Pancreas (tissue), 10 donors: Measurements from ENCODE around the gene CLEC4M. TPM values are rescaled to one million over a fixed set of nuclear protein-coding genes. Genes with fewer than 3 reads are reported as not detected.

Experiments used
- ATAC-seq, 4 donors: fragments of 200-7000 bp; cut with Tn5 transposase; one replicate each; pipeline versions ENCODE4 v1.8.0 to v1.9.1; 2020; ENCODE audit warnings: mild to moderate bottlenecking in 4 of 4, moderate library complexity in 4 of 4
- DNase-seq, 6 donors: peaks; one replicate each; pipeline ENCODE4 v3.0.0-alpha.2; 2020
- FAIRE-seq: peaks from 2 replicates; lab custom pipeline; 2012; peaks lifted over from hg19 to GRCh38; lab: Jason Lieb, UNC
- H3K27ac ChIP-seq, 4 donors: fragments of 200-600 bp; sonication (generic); 1 replicate in 3 of 4; 2 replicates in 1 of 4; pipeline versions ENCODE4 v1.5.0 to v1.8.0; 2020
- H3K27me3 ChIP-seq, 4 donors: fragments of 200-600 bp; one replicate each; pipeline ENCODE4 v1.8.0; 2021
- H3K36me3 ChIP-seq, 3 donors: fragments of 200-600 bp; sonication (generic) in 1 of 3; one replicate each; pipeline versions ENCODE4 v1.5.0 to v1.8.0; 2020 to 2021
- H3K4me1 ChIP-seq, 3 donors: fragments of 200-600 bp; one replicate each; pipeline ENCODE4 v1.8.0; 2021
- H3K4me3 ChIP-seq, 4 donors: fragments of 200-600 bp; sonication (generic) in 2 of 4; one replicate each; pipeline versions ENCODE4 v1.5.0 to v1.8.0; 2020 to 2021
- H3K9me3 ChIP-seq, 4 donors: fragments of 200-600 bp; one replicate each; pipeline ENCODE4 v1.8.0; 2021
- WGBS, 2 donors: extraction: QIAGEN DNeasy Blood & Tissue Kit; methylation state at CpG; one replicate each; pipeline ENCODE4 v1.1.7; 2013; 5-methylcytosine and 5-hydroxymethylcytosine counted together
- intact Hi-C, 3 donors: fragments of 100-400 bp; cut with DNase I; formaldehyde crosslinking; loops; one replicate each; pipeline versions ENCODE4 v1.11.1 to v1.14.2; 2022
- polyA plus RNA-seq, 2 donors: library from polyadenylated mRNA; stranded (reverse); fragments of 200-250 nt; gene quantifications; one replicate each; pipeline ENCODE4 v1.2.3, GENCODE V29; 2013
- total RNA-seq, 6 donors: library from RNA; stranded (reverse); fragmentation: NEBNext Ultra II Directional in 4 of 6; extraction: Animal tissue kit (Norgen Biotek cat#: 25700) in 4 of 6; gene quantifications; one replicate each; pipeline versions ENCODE4 v1.2.1 to v1.2.4, GENCODE V29; 2021 to 2023
- TF ChIP-seq, protein P1 (sequence below), 4 donors: fragments of 200-600 bp; sonication (generic) in 3 of 4; IDR thresholded peaks; one replicate each; pipeline versions ENCODE4 v1.5.0 to v1.8.0; 2021; ENCODE audit warnings: antibody characterized with exemption in 4 of 4
- donor health status: healthy with polysubstance abuse.
- donor health status: DM: no; HTN: no; CAD: no; lungs with moderate emphysema.
- donor health status: DM: no; HTN: no; CAD: no.
- donor health status: control.
- donor health status: control.
- donor health status: Bipolar disorder and iron deficiency.
- donor health status: DM: yes; HTN: yes; CAD: no.
- donor health status: DM: no; HTN: no; CAD: no.
- donor health status: DM: no; HTN: no; CAD: no.
- donor health status: DM: yes; HTN: yes; CAD: no.

Gene CLEC4M
- total and polyA plus RNA-seq, 8 donors = not detected

- WGBS, 2 donors = 26 to 51% methylated on average over 2 of the region's 2 CpGs
- DNase-seq (no peak), ATAC-seq (no peak), FAIRE-seq (no peak)
- Histone ChIP-seq H3K9me3 (no peaks in the 10 kb centered on the region), H3K27me3 (no peaks in the 10 kb centered on the region), H3K4me3 (no peak overlapping the region), H3K27ac (no peak overlapping the region), H3K36me3 (no peaks in the 10 kb centered on the region), H3K4me1 (no peaks in the 10 kb centered on the region)
- intact Hi-C loops = no loop called here
- TF ChIP-seq, protein P1, sequence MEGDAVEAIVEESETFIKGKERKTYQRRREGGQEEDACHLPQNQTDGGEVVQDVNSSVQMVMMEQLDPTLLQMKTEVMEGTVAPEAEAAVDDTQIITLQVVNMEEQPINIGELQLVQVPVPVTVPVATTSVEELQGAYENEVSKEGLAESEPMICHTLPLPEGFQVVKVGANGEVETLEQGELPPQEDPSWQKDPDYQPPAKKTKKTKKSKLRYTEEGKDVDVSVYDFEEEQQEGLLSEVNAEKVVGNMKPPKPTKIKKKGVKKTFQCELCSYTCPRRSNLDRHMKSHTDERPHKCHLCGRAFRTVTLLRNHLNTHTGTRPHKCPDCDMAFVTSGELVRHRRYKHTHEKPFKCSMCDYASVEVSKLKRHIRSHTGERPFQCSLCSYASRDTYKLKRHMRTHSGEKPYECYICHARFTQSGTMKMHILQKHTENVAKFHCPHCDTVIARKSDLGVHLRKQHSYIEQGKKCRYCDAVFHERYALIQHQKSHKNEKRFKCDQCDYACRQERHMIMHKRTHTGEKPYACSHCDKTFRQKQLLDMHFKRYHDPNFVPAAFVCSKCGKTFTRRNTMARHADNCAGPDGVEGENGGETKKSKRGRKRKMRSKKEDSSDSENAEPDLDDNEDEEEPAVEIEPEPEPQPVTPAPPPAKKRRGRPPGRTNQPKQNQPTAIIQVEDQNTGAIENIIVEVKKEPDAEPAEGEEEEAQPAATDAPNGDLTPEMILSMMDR (IDR thresholded peaks at IDR 0.05) = no peak
These were observed 23.8 kb upstream of the CLEC4M start for GRCh38 chr19:7739211-7739755.

GRCh38 chr19:7739801-7740681 is 23.0 kb upstream of the CLEC4M start:
- no peaks in the 10 kb centered on the region for H3K36me3 ChIP-seq
- no peak overlapping the region for H3K4me3 ChIP-seq
- TF ChIP-seq, protein P1 (IDR thresholded peaks at IDR 0.05) = no peak
- no peak overlapping the region for H3K27ac ChIP-seq
- FAIRE-seq (no peak), ATAC-seq (no peak), DNase-seq (no peak)
- whole genome bisulfite sequencing, 2 donors = 59 to 67% methylated on average over 19 of the region's 19 CpGs
- no peaks in the 10 kb centered on the region for H3K9me3 ChIP-seq
- H3K27me3 ChIP-seq = no peaks in the 10 kb centered on the region
- H3K4me1 ChIP-seq = no peaks in the 10 kb centered on the region
- intact Hi-C loops = no loop called here

- H3K27ac ChIP-seq = no peak overlapping the region
- DNase-seq = no peak
- no peaks in the 10 kb centered on the region for H3K9me3 ChIP-seq
- ATAC-seq = no peak
- intact Hi-C loops = no loop called here
- no peak for FAIRE-seq
- H3K36me3 ChIP-seq = no peaks in the 10 kb centered on the region
- TF ChIP-seq, protein P1 (IDR thresholded peaks at IDR 0.05) = no peak
- no peaks in the 10 kb centered on the region for H3K27me3 ChIP-seq
- H3K4me3 ChIP-seq = no peak overlapping the region
- WGBS, 2 donors = 60 to 76% methylated on average over 6 of the region's 6 CpGs
- no peaks in the 10 kb centered on the region for H3K4me1 ChIP-seq
These were observed 22.4 kb upstream of the CLEC4M start for GRCh38 chr19:7740682-7741054.

- TF ChIP-seq, protein P1 (IDR thresholded peaks at IDR 0.05) = no peak
- ATAC-seq (no peak), DNase-seq (no peak), FAIRE-seq (no peak)
- Histone ChIP-seq H3K36me3 (no peaks in the 10 kb centered on the region), H3K27ac (no peak overlapping the region), H3K4me1 (no peaks in the 10 kb centered on the region), H3K9me3 (no peaks in the 10 kb centered on the region), H3K27me3 (no peaks in the 10 kb centered on the region), H3K4me3 (no peak overlapping the region)
- 55 to 63% methylated on average over 2 of the region's 2 CpGs for WGBS, 2 donors
- intact Hi-C loops = no loop called here
These were observed 20.5 kb upstream of the CLEC4M start for GRCh38 chr19:7742575-7742974.

GRCh38 chr19:7742991-7743390 is 20.1 kb upstream of the CLEC4M start:
- FAIRE-seq = no peak
- Histone ChIP-seq H3K36me3 (no peaks in the 10 kb centered on the region), H3K4me3 (no peak overlapping the region), H3K4me1 (no peaks in the 10 kb centered on the region), H3K9me3 (no peaks in the 10 kb centered on the region), H3K27ac (no peak overlapping the region), H3K27me3 (no peaks in the 10 kb centered on the region)
- no peak for DNase-seq
- TF ChIP-seq, protein P1 (IDR thresholded peaks at IDR 0.05) = no peak
- WGBS, 2 donors = 60 to 67% methylated on average over 11 of the region's 11 CpGs
- intact Hi-C loops = no loop called here
- no peak for ATAC-seq
